BLaER1 (cell line): ENCODE results near the gene RAB26.

Source experiments
- H3K27ac ChIP-seq: shearing (Covaris generic); formaldehyde crosslinking; 2 replicates; pipeline ENCODE4 v1.8.1; 2022
- H3K27me3 ChIP-seq: shearing (Covaris generic); formaldehyde crosslinking; 2 replicates; pipeline ENCODE4 v1.8.1; 2022
- H3K36me3 ChIP-seq: shearing (Covaris generic); formaldehyde crosslinking; 2 replicates; pipeline ENCODE4 v1.8.1; 2022
- H3K4me1 ChIP-seq: shearing (Covaris generic); formaldehyde crosslinking; 2 replicates; pipeline ENCODE4 v1.8.1; 2022
- H3K4me2 ChIP-seq: shearing (Covaris generic); formaldehyde crosslinking; 2 replicates; pipeline ENCODE4 v1.8.1; 2022
- H3K4me3 ChIP-seq: shearing (Covaris generic); formaldehyde crosslinking; 2 replicates; pipeline ENCODE4 v1.8.1; 2022
- H3K9ac ChIP-seq: shearing (Covaris generic); formaldehyde crosslinking; 2 replicates; pipeline ENCODE4 v1.8.1; 2022
- H3K9me3 ChIP-seq: shearing (Covaris generic); formaldehyde crosslinking; 2 replicates; pipeline ENCODE4 v1.8.1; 2022
- H4K20me1 ChIP-seq: shearing (Covaris generic); formaldehyde crosslinking; 2 replicates; pipeline ENCODE4 v1.8.1; 2022
- Cebpa-rat ChIP-seq: shearing (Covaris generic); IDR thresholded peaks from 2 replicates; pipeline ENCODE4 v1.8.1; 2022

The RAB26 gene

GRCh38 chr16:2151188-2152091 is 3.0 kb downstream of the RAB26 start:
- H4K20me1 ChIP-seq = peaks cover 93% of the 10 kb centered on the region
- peak overlapping the region; percentile 90 for H3K4me3 ChIP-seq
- H3K4me1 ChIP-seq = peaks cover 67% of the 10 kb centered on the region

GRCh38 chr16:2152695-2153506 is 4.5 kb downstream of the RAB26 start:
- no peak for TF ChIP-seq Cebpa-rat
- peaks cover 93% of the 10 kb centered on the region for H4K20me1 ChIP-seq
- peaks cover 38% of the 10 kb centered on the region for H3K36me3 ChIP-seq
- peak overlapping the region; percentile 90 for H3K4me3 ChIP-seq
- H3K4me2 ChIP-seq = peak overlapping the region; percentile 100
- no peaks in the 10 kb centered on the region for H3K27me3 ChIP-seq
- peaks cover 67% of the 10 kb centered on the region for H3K4me1 ChIP-seq
- peak overlapping the region; percentile 94 for H3K27ac ChIP-seq
- no peaks in the 10 kb centered on the region for H3K9me3 ChIP-seq
- peak overlapping the region; percentile 99 for H3K9ac ChIP-seq

More at GRCh38 chr16:2151188-2152091, 3.0 kb downstream of the RAB26 start:
- Histone ChIP-seq H3K27ac (peak overlapping the region; percentile 94), H3K9ac (peak overlapping the region; percentile 99), H3K36me3 (peaks cover 34% of the 10 kb centered on the region), H3K4me2 (peak overlapping the region; percentile 100), H3K9me3 (no peaks in the 10 kb centered on the region), H3K27me3 (no peaks in the 10 kb centered on the region)
- no peak for TF ChIP-seq Cebpa-rat

GRCh38 chr16:2154533-2155090 is 6.2 kb downstream of the RAB26 start:
- H3K36me3 ChIP-seq = peaks cover 46% of the 10 kb centered on the region
- TF ChIP-seq Cebpa-rat = no peak

GRCh38 chr16:2155091-2155950 is 6.9 kb downstream of the RAB26 start, which contains the start of gene TRAF7:
TRAF7 (plus strand) TSS chr16:2155782; CDS start chr16:2163921, 8,139 bp downstream.
- peaks cover 46% of the 10 kb centered on the region for H3K36me3 ChIP-seq

More at GRCh38 chr16:2154533-2155090, 6.2 kb downstream of the RAB26 start:
- Histone ChIP-seq H3K4me3 (peak overlapping the region; percentile 90), H3K9me3 (no peaks in the 10 kb centered on the region), H3K4me1 (peaks cover 67% of the 10 kb centered on the region), H4K20me1 (peaks cover 93% of the 10 kb centered on the region), H3K27ac (peak overlapping the region; percentile 94), H3K4me2 (peak overlapping the region; percentile 100), H3K27me3 (no peaks in the 10 kb centered on the region), H3K9ac (peak overlapping the region; percentile 99)

GRCh38 chr16:2155977-2156848 is 7.8 kb downstream of the RAB26 start:
- H3K9me3 ChIP-seq = no peaks in the 10 kb centered on the region
- peaks cover 64% of the 10 kb centered on the region for H3K4me1 ChIP-seq
- no peaks in the 10 kb centered on the region for H3K27me3 ChIP-seq
- H3K36me3 ChIP-seq = peaks cover 42% of the 10 kb centered on the region
- H3K9ac ChIP-seq = peak overlapping the region; percentile 92
- peak overlapping the region; percentile 98 for H3K4me2 ChIP-seq
- peak overlapping the region; percentile 90 for H3K4me3 ChIP-seq
- H4K20me1 ChIP-seq = peaks cover 88% of the 10 kb centered on the region
- TF ChIP-seq Cebpa-rat = no peak
- peak overlapping the region; percentile 88 for H3K27ac ChIP-seq

More at GRCh38 chr16:2155091-2155950, 6.9 kb downstream of the RAB26 start, which contains the start of gene TRAF7:
- no peak for TF ChIP-seq Cebpa-rat
- Histone ChIP-seq H3K9me3 (no peaks in the 10 kb centered on the region), H3K4me3 (peak within 1 kb of the TSS; percentile 90), H4K20me1 (peaks cover 91% of the 10 kb centered on the region), H3K27ac (peak within 1 kb of the TSS; percentile 94), H3K4me2 (peak within 1 kb of the TSS; percentile 100), H3K27me3 (no peaks in the 10 kb centered on the region), H3K4me1 (peaks cover 66% of the 10 kb centered on the region), H3K9ac (peak within 1 kb of the TSS; percentile 99)

- H3K27me3 ChIP-seq = no peaks in the 10 kb centered on the region
- peak overlapping the region; percentile 98 for H3K4me2 ChIP-seq
- H3K36me3 ChIP-seq = peaks cover 36% of the 10 kb centered on the region
- no peak for TF ChIP-seq Cebpa-rat
- H3K9me3 ChIP-seq = no peaks in the 10 kb centered on the region
- peaks cover 88% of the 10 kb centered on the region for H4K20me1 ChIP-seq
- peaks cover 64% of the 10 kb centered on the region for H3K4me1 ChIP-seq
- H3K27ac ChIP-seq = peak overlapping the region; percentile 88
- peak overlapping the region; percentile 92 for H3K9ac ChIP-seq
- H3K4me3 ChIP-seq = peak overlapping the region; percentile 90
Measured at GRCh38 chr16:2156849-2157224, 8.4 kb downstream of the RAB26 start.

GRCh38 chr16:2157480-2158261 is 9.2 kb downstream of the RAB26 start:
- Histone ChIP-seq H3K27ac (peak overlapping the region; percentile 88), H3K4me2 (peak overlapping the region; percentile 98), H3K4me3 (peak overlapping the region; percentile 90), H3K9me3 (no peaks in the 10 kb centered on the region), H3K4me1 (peaks cover 64% of the 10 kb centered on the region), H3K9ac (peak overlapping the region; percentile 92), H3K36me3 (peaks cover 36% of the 10 kb centered on the region), H4K20me1 (peaks cover 88% of the 10 kb centered on the region), H3K27me3 (no peaks in the 10 kb centered on the region)
- TF ChIP-seq Cebpa-rat = no peak
